HEK293 (cell line): ENCODE results near the gene BBIP1.
A peak's percentile ranks its signal among the peaks of the same experiment; 100 is the strongest.

ENCODE experiments used
- CTCF ChIA-PET: fragments of 350-600 bp; formaldehyde crosslinking; extraction: SDS; loops from one replicate; lab custom pipeline; 2021; ENCODE audit warnings: antibody characterized with exemption; lab: Yijun Ruan, JAX
- POLR2A ChIA-PET: fragments of 300-600 bp; formaldehyde crosslinking; extraction: SDS; loops from one replicate; lab custom pipeline; 2020; ENCODE audit warnings: antibody characterized with exemption, inconsistent platforms; lab: Yijun Ruan, JAX
- H3K27ac ChIP-seq: fragments of 200-500 bp; sonication (Bioruptor generic); 2 replicates; pipeline ENCODE4 v1.5.1; 2014; ENCODE audit warnings: low read depth, low read length, control low read depth, inconsistent platforms; ENCODE audit errors: extremely low read depth
- H3K36me3 ChIP-seq, 2 experiments: fragments of 200-500 bp in 1 of 2; sonication (Bioruptor generic) in 1 of 2; 1 replicate in 1 of 2; 2 replicates in 1 of 2; pipeline ENCODE4 v1.5.1; 2014 to 2017; ENCODE audit warnings: inconsistent platforms in 2 of 2, low read length in 2 of 2; ENCODE audit not compliant: control insufficient read depth in 2 of 2, insufficient read depth in 1 of 2
- H3K4me1 ChIP-seq: fragments of 200-500 bp; sonication (Bioruptor generic); 2 replicates; pipeline ENCODE4 v1.5.1; 2014; ENCODE audit warnings: mild to moderate bottlenecking, low read length, inconsistent platforms; ENCODE audit not compliant: control insufficient read depth, insufficient read depth
- H3K4me3 ChIP-seq: 2 replicates; pipeline ENCODE4 v1.5.1; 2011; ENCODE audit warnings: low read depth, mild to moderate bottlenecking, control low read depth, low read length, moderate library complexity
- H3K9me3 ChIP-seq: fragments of 200-500 bp; sonication (Bioruptor generic); 2 replicates; pipeline ENCODE4 v1.5.1; 2014; ENCODE audit warnings: low read depth, low read length, inconsistent platforms; ENCODE audit not compliant: control insufficient read depth, insufficient read depth
- ATF2 ChIP-seq: fragments of 450-650 bp; formaldehyde crosslinking; IDR thresholded peaks from 2 replicates; pipeline ENCODE4 v1.5.1; 2016; ENCODE audit warnings: missing biosample characterization, missing genetic modification characterization, low read depth
- GLIS1 ChIP-seq: fragments of 450-650 bp; formaldehyde crosslinking; IDR thresholded peaks from 2 replicates; pipeline ENCODE4 v1.5.1; 2016; ENCODE audit warnings: missing biosample characterization, missing genetic modification characterization
- IKZF3 ChIP-seq: fragments of 450-650 bp; IDR thresholded peaks from 2 replicates; pipeline ENCODE4 v1.5.0; 2018; ENCODE audit warnings: missing biosample characterization, mild to moderate bottlenecking, missing genetic modification characterization, moderate library complexity
- KLF9 ChIP-seq: fragments of 450-650 bp; formaldehyde crosslinking; IDR thresholded peaks from 2 replicates; pipeline ENCODE4 v1.5.1; 2016; ENCODE audit warnings: missing biosample characterization, missing genetic modification characterization, low read depth
- MEIS1 ChIP-seq: sonication (generic); formaldehyde crosslinking; IDR thresholded peaks from 2 replicates; pipeline ENCODE4 v1.8.1; 2022; ENCODE audit warnings: missing genetic modification reagents, mild to moderate bottlenecking, borderline replicate concordance
- PRDM1 ChIP-seq: fragments of 450-650 bp; formaldehyde crosslinking; IDR thresholded peaks from 2 replicates; pipeline ENCODE4; 2016; ENCODE audit warnings: missing biosample characterization, missing genetic modification characterization
- ZBTB10 ChIP-seq: fragments of 450-650 bp; formaldehyde crosslinking; IDR thresholded peaks from 2 replicates; pipeline ENCODE4 v1.5.1; 2016; ENCODE audit warnings: missing biosample characterization, missing genetic modification characterization
- ZFP69B ChIP-seq: fragments of 450-650 bp; formaldehyde crosslinking; IDR thresholded peaks from 2 replicates; pipeline ENCODE4 v1.5.1; 2016; ENCODE audit warnings: missing biosample characterization, missing genetic modification characterization
- ZIC2 ChIP-seq: fragments of 450-650 bp; formaldehyde crosslinking; IDR thresholded peaks from 2 replicates; pipeline ENCODE4 v1.5.1; 2016; ENCODE audit warnings: missing biosample characterization, missing genetic modification characterization
- ZNF146 ChIP-seq: fragments of 450-650 bp; formaldehyde crosslinking; IDR thresholded peaks from 2 replicates; pipeline ENCODE4 v1.5.1; 2016; ENCODE audit warnings: missing biosample characterization, missing genetic modification characterization
- ZNF221 ChIP-seq: fragments of 450-650 bp; formaldehyde crosslinking; IDR thresholded peaks from 2 replicates; pipeline ENCODE4 v1.5.1; 2017; ENCODE audit warnings: missing biosample characterization, missing genetic modification characterization, borderline replicate concordance
- ZNF24 ChIP-seq: fragments of 450-650 bp; formaldehyde crosslinking; IDR thresholded peaks from 2 replicates; pipeline ENCODE4 v1.5.1; 2016; ENCODE audit warnings: missing biosample characterization, missing genetic modification characterization
- ZNF292 ChIP-seq: fragments of 450-650 bp; formaldehyde crosslinking; IDR thresholded peaks from 2 replicates; pipeline ENCODE4 v1.5.1; 2016; ENCODE audit warnings: low read depth, missing biosample characterization, missing genetic modification characterization, borderline replicate concordance
- ZNF350 ChIP-seq: fragments of 450-650 bp; formaldehyde crosslinking; IDR thresholded peaks from 2 replicates; pipeline ENCODE4 v1.5.0; 2017; ENCODE audit warnings: missing biosample characterization, mild to moderate bottlenecking, missing genetic modification characterization
- ZNF426 ChIP-seq: fragments of 450-650 bp; formaldehyde crosslinking; IDR thresholded peaks from 2 replicates; pipeline ENCODE4 v1.5.1; 2017; ENCODE audit warnings: missing biosample characterization, missing genetic modification characterization, mild to moderate bottlenecking, inconsistent platforms, moderate library complexity
- ZNF473 ChIP-seq: fragments of 450-650 bp; formaldehyde crosslinking; IDR thresholded peaks from 2 replicates; pipeline ENCODE4 v1.5.1; 2017; ENCODE audit warnings: missing biosample characterization, missing genetic modification characterization
- ZNF561 ChIP-seq: fragments of 450-650 bp; IDR thresholded peaks from 2 replicates; pipeline ENCODE4 v1.5.1; 2018; ENCODE audit warnings: missing biosample characterization, missing genetic modification characterization, borderline replicate concordance
- ZNF624 ChIP-seq: fragments of 450-650 bp; formaldehyde crosslinking; IDR thresholded peaks from 2 replicates; pipeline ENCODE4 v1.5.1; 2017; ENCODE audit warnings: missing biosample characterization, missing genetic modification characterization
- ZNF660 ChIP-seq: fragments of 450-650 bp; IDR thresholded peaks from 2 replicates; pipeline ENCODE4 v1.5.1; 2018; ENCODE audit warnings: missing biosample characterization, mild to moderate bottlenecking, missing genetic modification characterization
- ZNF692 ChIP-seq: fragments of 450-650 bp; formaldehyde crosslinking; IDR thresholded peaks from 2 replicates; pipeline ENCODE4 v1.5.1; 2016; ENCODE audit warnings: missing biosample characterization, missing genetic modification characterization
- ZNF707 ChIP-seq: fragments of 450-650 bp; formaldehyde crosslinking; IDR thresholded peaks from 2 replicates; pipeline ENCODE4 v1.5.1; 2016; ENCODE audit warnings: missing biosample characterization, missing genetic modification characterization
- ZNF777 ChIP-seq: fragments of 450-650 bp; formaldehyde crosslinking; IDR thresholded peaks from 2 replicates; pipeline ENCODE4 v1.5.1; 2017; ENCODE audit warnings: missing biosample characterization, missing genetic modification characterization, borderline replicate concordance
- ZNF792 ChIP-seq: fragments of 450-650 bp; formaldehyde crosslinking; IDR thresholded peaks from 2 replicates; pipeline ENCODE4 v1.5.1; 2016; ENCODE audit warnings: missing biosample characterization, missing genetic modification characterization
- ZNF830 ChIP-seq: fragments of 450-650 bp; IDR thresholded peaks from 2 replicates; pipeline ENCODE4 v1.5.0; 2018; ENCODE audit warnings: missing biosample characterization, missing genetic modification characterization, low read depth, mild to moderate bottlenecking, moderate library complexity
- TF ChIP-seq, protein P1 (sequence below): fragments of 450-650 bp; formaldehyde crosslinking; IDR thresholded peaks from 2 replicates; pipeline ENCODE4 v1.5.1; 2016; ENCODE audit warnings: missing biosample characterization, missing genetic modification characterization
- TF ChIP-seq, protein P2 (sequence below): fragments of 450-650 bp; formaldehyde crosslinking; IDR thresholded peaks from 2 replicates; pipeline ENCODE4 v1.5.1; 2016; ENCODE audit warnings: missing biosample characterization, missing genetic modification characterization
- TF ChIP-seq, protein P3 (sequence below): fragments of 450-650 bp; formaldehyde crosslinking; IDR thresholded peaks from 2 replicates; pipeline ENCODE4 v1.5.1; 2016; ENCODE audit warnings: missing biosample characterization, missing genetic modification characterization

The BBIP1 gene

DNA sequence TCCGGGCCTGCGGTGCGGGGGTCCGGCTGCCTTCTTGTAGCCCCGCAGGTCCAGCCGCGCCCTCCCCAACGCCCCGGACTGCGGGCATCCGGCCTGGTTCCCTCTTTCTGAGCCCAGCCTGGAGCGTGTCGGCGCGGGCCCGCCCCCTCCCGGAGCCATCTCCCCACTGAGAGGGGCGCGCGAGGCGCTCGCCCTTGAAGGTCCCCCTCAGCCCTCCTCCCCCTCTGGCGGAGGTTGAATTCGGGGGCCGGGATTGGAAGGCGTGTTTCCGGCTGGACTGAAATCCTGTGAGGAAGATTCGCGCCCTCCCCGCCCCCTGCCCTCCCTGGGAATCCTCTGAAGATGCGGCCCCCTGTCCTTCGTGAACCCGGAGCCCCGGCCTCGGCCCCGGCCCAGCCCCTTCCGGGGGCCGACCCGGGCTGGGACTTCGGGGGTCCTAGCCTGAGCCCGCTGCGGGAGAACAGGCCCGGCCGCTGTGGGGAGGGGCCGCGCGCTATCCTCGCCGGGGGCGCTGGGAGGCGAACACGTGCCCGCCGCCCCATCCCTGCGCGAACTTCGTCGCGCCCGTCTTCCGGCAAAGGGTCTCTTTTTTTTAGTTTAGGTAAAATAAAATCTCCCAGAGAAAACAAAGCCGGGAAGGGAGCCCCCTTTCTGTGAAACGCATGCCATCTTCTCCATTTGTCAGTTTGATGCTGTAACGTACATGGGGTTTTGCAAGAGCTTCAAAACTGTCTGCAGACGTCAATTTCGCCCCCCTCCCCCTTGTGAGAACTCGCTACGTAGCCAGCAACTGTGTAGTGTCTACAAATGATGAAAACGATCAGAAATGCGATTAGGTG is 46.6 kb downstream of the BBIP1 start:
- peak overlapping the region; percentile 84 for H3K4me3 ChIP-seq
- no peaks in the 10 kb centered on the region for H3K9me3 ChIP-seq
- H3K27ac ChIP-seq, result peak overlapping the region; percentile 84
- peaks cover 9 to 15% of the 10 kb centered on the region in 2 experiments for H3K36me3 ChIP-seq
- CTCF ChIA-PET, result interaction anchor here (0.6 to 1.0 kb wide), 7 partner anchors 14 to 158 kb away, joined by 3 to 5 read pairs (median 3); no protein-coding TSS in a partner anchor
- POLR2A ChIA-PET, result interaction anchor here (0.5 to 1.3 kb wide), 11 partner anchors 10 to 74 kb away, joined by 3 to 26 read pairs (median 5); partner anchors contain the start of genes BBIP1 and SHOC2
- H3K4me1 ChIP-seq, result peaks cover 14% of the 10 kb centered on the region
- no peak for TF ChIP-seq ZNF146 (tag by site-specific recombination)
- TF ChIP-seq ZFP69B (tag by site-specific recombination), result no peak
- TF ChIP-seq ZNF561, result peak; percentile 86; the same call in 1 of the 2 replicates
- TF ChIP-seq, protein P1, sequence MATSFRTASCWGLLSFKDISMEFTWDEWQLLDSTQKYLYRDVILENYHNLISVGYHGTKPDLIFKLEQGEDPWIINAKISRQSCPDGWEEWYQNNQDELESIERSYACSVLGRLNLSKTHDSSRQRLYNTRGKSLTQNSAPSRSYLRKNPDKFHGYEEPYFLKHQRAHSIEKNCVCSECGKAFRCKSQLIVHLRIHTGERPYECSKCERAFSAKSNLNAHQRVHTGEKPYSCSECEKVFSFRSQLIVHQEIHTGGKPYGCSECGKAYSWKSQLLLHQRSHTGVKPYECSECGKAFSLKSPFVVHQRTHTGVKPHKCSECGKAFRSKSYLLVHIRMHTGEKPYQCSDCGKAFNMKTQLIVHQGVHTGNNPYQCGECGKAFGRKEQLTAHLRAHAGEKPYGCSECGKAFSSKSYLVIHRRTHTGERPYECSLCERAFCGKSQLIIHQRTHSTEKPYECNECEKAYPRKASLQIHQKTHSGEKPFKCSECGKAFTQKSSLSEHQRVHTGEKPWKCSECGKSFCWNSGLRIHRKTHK (tag by site-specific recombination), result no peak
- TF ChIP-seq MEIS1 (CRISPR knock-in tag), result no peak
- no peak for TF ChIP-seq ZNF707 (tag by site-specific recombination)
- TF ChIP-seq ZNF426 (tag by site-specific recombination), result no peak
- TF ChIP-seq IKZF3, result peak; percentile 91
- TF ChIP-seq ZNF24 (tag by site-specific recombination), result peak; percentile 72
- TF ChIP-seq PRDM1 (tag by site-specific recombination), result peak; percentile 48
- no peak for TF ChIP-seq ZNF292 (tag by site-specific recombination)
- TF ChIP-seq KLF9 (tag by site-specific recombination), result peak; percentile 94
- no peak for TF ChIP-seq ZNF692 (tag by site-specific recombination)
- TF ChIP-seq ZNF777 (tag by site-specific recombination), result no peak
- 0 out of 2 replicates have a peak, but pooled peaks have one; percentile 30 for TF ChIP-seq ATF2 (tag by site-specific recombination)
- TF ChIP-seq ZIC2 (tag by site-specific recombination), result peak; percentile 44
- TF ChIP-seq ZBTB10 (tag by site-specific recombination), result peak; percentile 91
- peak; percentile 82 for TF ChIP-seq ZNF660
- TF ChIP-seq, protein P2, sequence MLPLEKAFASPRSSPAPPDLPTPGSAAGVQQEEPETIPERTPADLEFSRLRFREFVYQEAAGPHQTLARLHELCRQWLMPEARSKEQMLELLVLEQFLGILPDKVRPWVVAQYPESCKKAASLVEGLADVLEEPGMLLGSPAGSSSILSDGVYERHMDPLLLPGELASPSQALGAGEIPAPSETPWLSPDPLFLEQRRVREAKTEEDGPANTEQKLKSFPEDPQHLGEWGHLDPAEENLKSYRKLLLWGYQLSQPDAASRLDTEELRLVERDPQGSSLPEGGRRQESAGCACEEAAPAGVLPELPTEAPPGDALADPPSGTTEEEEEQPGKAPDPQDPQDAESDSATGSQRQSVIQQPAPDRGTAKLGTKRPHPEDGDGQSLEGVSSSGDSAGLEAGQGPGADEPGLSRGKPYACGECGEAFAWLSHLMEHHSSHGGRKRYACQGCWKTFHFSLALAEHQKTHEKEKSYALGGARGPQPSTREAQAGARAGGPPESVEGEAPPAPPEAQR (tag by site-specific recombination), result no peak
- no peak for TF ChIP-seq ZNF350 (tag by site-specific recombination)
- peak; percentile 48; the same call in 1 of the 2 replicates for TF ChIP-seq GLIS1 (tag by site-specific recombination)
- no peak for TF ChIP-seq ZNF473
- no peak for TF ChIP-seq ZNF221 (tag by site-specific recombination)
- TF ChIP-seq ZNF624 (tag by site-specific recombination), result no peak
- no peak for TF ChIP-seq ZNF792 (tag by site-specific recombination)
- TF ChIP-seq, protein P3, sequence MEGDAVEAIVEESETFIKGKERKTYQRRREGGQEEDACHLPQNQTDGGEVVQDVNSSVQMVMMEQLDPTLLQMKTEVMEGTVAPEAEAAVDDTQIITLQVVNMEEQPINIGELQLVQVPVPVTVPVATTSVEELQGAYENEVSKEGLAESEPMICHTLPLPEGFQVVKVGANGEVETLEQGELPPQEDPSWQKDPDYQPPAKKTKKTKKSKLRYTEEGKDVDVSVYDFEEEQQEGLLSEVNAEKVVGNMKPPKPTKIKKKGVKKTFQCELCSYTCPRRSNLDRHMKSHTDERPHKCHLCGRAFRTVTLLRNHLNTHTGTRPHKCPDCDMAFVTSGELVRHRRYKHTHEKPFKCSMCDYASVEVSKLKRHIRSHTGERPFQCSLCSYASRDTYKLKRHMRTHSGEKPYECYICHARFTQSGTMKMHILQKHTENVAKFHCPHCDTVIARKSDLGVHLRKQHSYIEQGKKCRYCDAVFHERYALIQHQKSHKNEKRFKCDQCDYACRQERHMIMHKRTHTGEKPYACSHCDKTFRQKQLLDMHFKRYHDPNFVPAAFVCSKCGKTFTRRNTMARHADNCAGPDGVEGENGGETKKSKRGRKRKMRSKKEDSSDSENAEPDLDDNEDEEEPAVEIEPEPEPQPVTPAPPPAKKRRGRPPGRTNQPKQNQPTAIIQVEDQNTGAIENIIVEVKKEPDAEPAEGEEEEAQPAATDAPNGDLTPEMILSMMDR, result peak; percentile 51
- TF ChIP-seq ZNF830 (tag by site-specific recombination), result no peak
